Esophagus squamous epithelium (tissue), 5 donors: ENCODE data around the gene ORC4. TPM values are rescaled to one million over a fixed set of nuclear protein-coding genes. Genes with fewer than 3 reads are reported as not detected.

ENCODE experiments used
- DNase-seq: peaks from one replicate; lab custom pipeline; 2025; lab: John Stamatoyannopoulos, UW
- H3K27ac ChIP-seq, 4 donors: fragments of 200-600 bp; sonication (generic); one replicate each; pipeline ENCODE4 v1.5.1; 2016 to 2019; ENCODE audit warnings: mild to moderate bottlenecking in 1 of 4
- H3K27me3 ChIP-seq, 4 donors: fragments of 200-600 bp; sonication (generic); 1 replicate in 3 of 4; 2 replicates in 1 of 4; pipeline versions ENCODE4 v1.5.1 to v1.6.0; 2017 to 2021; ENCODE audit warnings: antibody characterized with exemption in 1 of 4
- H3K36me3 ChIP-seq, 3 donors: fragments of 200-600 bp; sonication (generic); one replicate each; pipeline ENCODE4 v1.5.1; 2016 to 2019
- H3K4me1 ChIP-seq, 3 donors: fragments of 200-600 bp; sonication (generic); one replicate each; pipeline ENCODE4 v1.5.1; 2017 to 2019
- H3K4me3 ChIP-seq, 4 donors: fragments of 200-600 bp; sonication (generic); 1 replicate in 3 of 4; 2 replicates in 1 of 4; pipeline ENCODE4 v1.5.1; 2016 to 2019; ENCODE audit warnings: mild to moderate bottlenecking in 2 of 4, moderate library complexity in 1 of 4
- H3K9me3 ChIP-seq, 3 donors: fragments of 200-600 bp; sonication (generic); one replicate each; pipeline ENCODE4 v1.5.1; 2016 to 2019
- CTCF ChIP-seq, 6 experiments: fragments of 450-650 bp in 4 of 6; fragments of 200-600 bp in 2 of 6; sonication (generic) in 2 of 6; IDR thresholded peaks; one replicate each; pipeline ENCODE4 v1.5.1; 2016 to 2019; ENCODE audit warnings: antibody characterized with exemption in 6 of 6, mild to moderate bottlenecking in 4 of 6, moderate library complexity in 4 of 6
- POLR2A ChIP-seq, 4 donors: fragments of 450-650 bp; IDR thresholded peaks; one replicate each; pipeline ENCODE4 v1.6.1; 2017; ENCODE audit warnings: antibody characterized with exemption in 4 of 4, mild to moderate bottlenecking in 4 of 4, moderate library complexity in 3 of 4
- WGBS, 2 donors: methylation state at CpG; one replicate each; pipeline ENCODE4 v1.1.5; 2018; 5-methylcytosine and 5-hydroxymethylcytosine counted together
- intact Hi-C: fragments of 100-400 bp; cut with DNase I; formaldehyde crosslinking; loops from one replicate; pipeline ENCODE4 v1.15.0; 2022
- total RNA-seq, 4 donors: library from RNA; depleted of rRNA; stranded (reverse); fragments of >200 nt; gene quantifications; one replicate each; pipeline ENCODE4 v1.1.0, GENCODE V29; 2016
- donor health status: DM: yes; HTN: yes; CAD: no.

Gene ORC4
- total RNA-seq, 4 donors from 2014 or later, result 33.1 to 52.0 (median 40.0) TPM

DNA sequence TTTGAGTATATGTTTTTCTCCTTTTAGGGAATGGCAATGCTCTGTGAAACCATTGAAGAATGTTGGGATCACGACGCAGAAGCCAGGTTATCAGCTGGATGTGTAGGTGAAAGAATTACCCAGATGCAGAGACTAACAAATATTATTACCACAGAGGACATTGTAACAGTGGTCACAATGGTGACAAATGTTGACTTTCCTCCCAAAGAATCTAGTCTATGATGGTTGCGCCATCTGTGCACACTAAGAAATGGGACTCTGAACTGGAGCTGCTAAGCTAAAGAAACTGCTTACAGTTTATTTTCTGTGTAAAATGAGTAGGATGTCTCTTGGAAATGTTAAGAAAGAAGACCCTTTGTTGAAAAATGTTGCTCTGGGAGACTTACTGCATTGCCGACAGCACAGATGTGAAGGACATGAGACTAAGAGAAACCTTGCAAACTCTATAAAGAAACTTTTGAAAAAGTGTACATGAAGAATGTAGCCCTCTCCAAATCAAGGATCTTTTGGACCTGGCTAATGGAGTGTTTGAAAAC, 93.4 kb downstream of the ORC4 start:
- Histone ChIP-seq H3K27ac (no peak overlapping the region), H3K4me1 (peaks cover 0 to 9% (median 0%) of the 10 kb centered on the region in 3 donors), H3K36me3 (peaks cover 0 to 70% (median 5%) of the 10 kb centered on the region in 3 donors), H3K4me3 (no peak overlapping the region), H3K9me3 (no peaks in the 10 kb centered on the region), H3K27me3 (no peaks in the 10 kb centered on the region)
- TF ChIP-seq POLR2A (IDR thresholded peaks at IDR 0.05), result no peak
- no peak for TF ChIP-seq CTCF (IDR thresholded peaks at IDR 0.05)
- no peak for DNase-seq
- intact Hi-C loops, result no loop called here
- WGBS, 2 donors, result 96 to 100% methylated on average over 4 of the region's 4 CpGs

DNA sequence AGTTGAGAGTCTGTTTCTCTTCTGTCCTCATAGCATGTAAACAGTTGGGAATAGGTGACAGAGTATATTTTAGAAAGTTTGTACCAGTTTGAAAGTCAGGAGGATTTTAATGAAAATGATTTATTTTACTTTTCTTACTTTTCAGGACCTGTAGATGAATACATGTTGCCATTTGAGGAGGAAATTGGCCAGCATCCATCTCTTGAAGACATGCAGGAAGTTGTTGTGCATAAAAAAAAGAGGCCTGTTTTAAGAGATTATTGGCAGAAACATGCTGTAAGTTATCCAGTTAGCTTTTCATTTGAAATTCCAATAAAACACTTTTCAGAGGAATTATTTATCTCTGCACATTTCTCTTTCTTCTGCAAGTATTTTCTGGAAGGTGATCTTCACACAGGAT, 94.7 kb downstream of the ORC4 start:
- Histone ChIP-seq H3K4me3 (no peak overlapping the region), H3K9me3 (no peaks in the 10 kb centered on the region), H3K4me1 (peaks cover 0 to 9% (median 0%) of the 10 kb centered on the region in 3 donors), H3K27me3 (no peaks in the 10 kb centered on the region), H3K36me3 (peaks cover 0 to 79% (median 5%) of the 10 kb centered on the region in 3 donors), H3K27ac (no peak overlapping the region)
- DNase-seq, result no peak
- no peak for TF ChIP-seq CTCF (IDR thresholded peaks at IDR 0.05)
- TF ChIP-seq POLR2A (IDR thresholded peaks at IDR 0.05), result no peak
- intact Hi-C loops, result no loop called here

GRCh38 chr2:147924647-147925046, 95.9 kb downstream of the ORC4 start:
- no peak for TF ChIP-seq POLR2A (IDR thresholded peaks at IDR 0.05)
- no peak for TF ChIP-seq CTCF (IDR thresholded peaks at IDR 0.05)
- Histone ChIP-seq H3K27me3 (no peaks in the 10 kb centered on the region), H3K36me3 (peaks cover 0 to 81% (median 5%) of the 10 kb centered on the region in 3 donors), H3K4me3 (no peak overlapping the region), H3K9me3 (no peaks in the 10 kb centered on the region), H3K4me1 (peaks cover 0 to 9% (median 0%) of the 10 kb centered on the region in 3 donors), H3K27ac (no peak overlapping the region)
- WGBS, 2 donors, result 91 to 95% methylated on average over 3 of the region's 3 CpGs
- intact Hi-C loops, result no loop called here
- no peak for DNase-seq

GRCh38 chr2:147923846-147924245, 96.7 kb downstream of the ORC4 start:
- TF ChIP-seq CTCF (IDR thresholded peaks at IDR 0.05) (no peak), POLR2A (IDR thresholded peaks at IDR 0.05) (no peak)
- Histone ChIP-seq H3K36me3 (peaks cover 0 to 81% (median 5%) of the 10 kb centered on the region in 3 donors), H3K27ac (no peak overlapping the region), H3K27me3 (no peaks in the 10 kb centered on the region), H3K4me3 (no peak overlapping the region), H3K9me3 (no peaks in the 10 kb centered on the region), H3K4me1 (peaks cover 0 to 9% (median 0%) of the 10 kb centered on the region in 3 donors)
- WGBS, 2 donors, result 57 to 79% methylated on average over 3 of the region's 3 CpGs
- intact Hi-C loops, result no loop called here
- no peak for DNase-seq

DNA sequence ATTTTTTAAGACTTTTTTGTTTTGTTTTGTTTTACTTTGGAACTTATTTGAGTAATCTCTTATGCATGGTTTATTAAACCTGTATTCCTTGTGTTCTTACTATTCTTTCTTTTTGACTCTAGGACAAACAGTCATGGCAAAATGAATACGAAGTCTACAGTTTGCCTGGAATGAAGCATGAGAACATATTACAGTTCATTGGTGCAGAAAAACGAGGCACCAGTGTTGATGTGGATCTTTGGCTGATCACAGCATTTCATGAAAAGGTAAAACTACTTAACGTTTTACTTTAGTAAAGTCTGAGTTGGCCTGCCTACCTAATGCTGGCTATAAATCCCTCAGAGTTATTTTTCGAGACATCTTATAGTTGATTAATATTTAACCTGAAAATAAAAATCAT, 103.4 kb downstream of the ORC4 start:
- 65 to 67% methylated on average over 4 of the region's 4 CpGs for WGBS, 2 donors
- Histone ChIP-seq H3K9me3 (no peaks in the 10 kb centered on the region), H3K4me3 (no peak overlapping the region), H3K36me3 (peaks cover 0 to 68% (median 4%) of the 10 kb centered on the region in 3 donors), H3K4me1 (peaks cover 0 to 13% (median 0%) of the 10 kb centered on the region in 3 donors), H3K27me3 (no peaks in the 10 kb centered on the region), H3K27ac (no peak overlapping the region)
- no peak for DNase-seq
- intact Hi-C loops, result loop anchor here (10.0 kb wide), 1 partner anchor 1182 kb away; no protein-coding TSS in a partner anchor
- TF ChIP-seq CTCF (IDR thresholded peaks at IDR 0.05), result no peak
- no peak for TF ChIP-seq POLR2A (IDR thresholded peaks at IDR 0.05)
